Right lung (tissue), 10 donors: Measurements from ENCODE around the gene DCC. TPM values are rescaled to one million over a fixed set of nuclear protein-coding genes. Genes with fewer than 3 reads are reported as not detected.

Experiments used
- DNase-seq, 2 donors: peaks; one replicate each; pipeline ENCODE4 v3.0.0-alpha.2; 2013
- long read RNA-seq, 8 donors: transcript quantifications; one replicate each; lab custom pipeline, GENCODE V29; 2026
- polyA plus RNA-seq, 5 donors: library from polyadenylated mRNA; unstranded; fragments of 120-200 nt; gene quantifications; one replicate each; pipeline versions ENCODE4 v1.2.1 to v1.2.3, GENCODE V29; 2013; ENCODE audit warnings: inconsistent platforms in 1 of 5, low replicate concordance in 1 of 5; ENCODE audit not compliant: insufficient read length in 5 of 5, insufficient read depth in 1 of 5

DCC gene, protein sequence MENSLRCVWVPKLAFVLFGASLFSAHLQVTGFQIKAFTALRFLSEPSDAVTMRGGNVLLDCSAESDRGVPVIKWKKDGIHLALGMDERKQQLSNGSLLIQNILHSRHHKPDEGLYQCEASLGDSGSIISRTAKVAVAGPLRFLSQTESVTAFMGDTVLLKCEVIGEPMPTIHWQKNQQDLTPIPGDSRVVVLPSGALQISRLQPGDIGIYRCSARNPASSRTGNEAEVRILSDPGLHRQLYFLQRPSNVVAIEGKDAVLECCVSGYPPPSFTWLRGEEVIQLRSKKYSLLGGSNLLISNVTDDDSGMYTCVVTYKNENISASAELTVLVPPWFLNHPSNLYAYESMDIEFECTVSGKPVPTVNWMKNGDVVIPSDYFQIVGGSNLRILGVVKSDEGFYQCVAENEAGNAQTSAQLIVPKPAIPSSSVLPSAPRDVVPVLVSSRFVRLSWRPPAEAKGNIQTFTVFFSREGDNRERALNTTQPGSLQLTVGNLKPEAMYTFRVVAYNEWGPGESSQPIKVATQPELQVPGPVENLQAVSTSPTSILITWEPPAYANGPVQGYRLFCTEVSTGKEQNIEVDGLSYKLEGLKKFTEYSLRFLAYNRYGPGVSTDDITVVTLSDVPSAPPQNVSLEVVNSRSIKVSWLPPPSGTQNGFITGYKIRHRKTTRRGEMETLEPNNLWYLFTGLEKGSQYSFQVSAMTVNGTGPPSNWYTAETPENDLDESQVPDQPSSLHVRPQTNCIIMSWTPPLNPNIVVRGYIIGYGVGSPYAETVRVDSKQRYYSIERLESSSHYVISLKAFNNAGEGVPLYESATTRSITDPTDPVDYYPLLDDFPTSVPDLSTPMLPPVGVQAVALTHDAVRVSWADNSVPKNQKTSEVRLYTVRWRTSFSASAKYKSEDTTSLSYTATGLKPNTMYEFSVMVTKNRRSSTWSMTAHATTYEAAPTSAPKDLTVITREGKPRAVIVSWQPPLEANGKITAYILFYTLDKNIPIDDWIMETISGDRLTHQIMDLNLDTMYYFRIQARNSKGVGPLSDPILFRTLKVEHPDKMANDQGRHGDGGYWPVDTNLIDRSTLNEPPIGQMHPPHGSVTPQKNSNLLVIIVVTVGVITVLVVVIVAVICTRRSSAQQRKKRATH (N-terminal part only)
- polyA plus RNA-seq = 1 to 10 TPM in 4 of 5 donors, under 1 TPM in 1; 0.92 to 4.5 (median 2.5) TPM
- long read RNA-seq, donor 1 = 0 reads
- long read RNA-seq, donor 2 = 0 reads
- long read RNA-seq, donor 3 = 0 reads
- long read RNA-seq, donor 4 = 0 reads
- long read RNA-seq, donor 5 = 0 reads
- long read RNA-seq, donor 6 = 0 reads
- long read RNA-seq, donor 7 = 0 reads
- long read RNA-seq, donor 8 = 0 reads

DNA sequence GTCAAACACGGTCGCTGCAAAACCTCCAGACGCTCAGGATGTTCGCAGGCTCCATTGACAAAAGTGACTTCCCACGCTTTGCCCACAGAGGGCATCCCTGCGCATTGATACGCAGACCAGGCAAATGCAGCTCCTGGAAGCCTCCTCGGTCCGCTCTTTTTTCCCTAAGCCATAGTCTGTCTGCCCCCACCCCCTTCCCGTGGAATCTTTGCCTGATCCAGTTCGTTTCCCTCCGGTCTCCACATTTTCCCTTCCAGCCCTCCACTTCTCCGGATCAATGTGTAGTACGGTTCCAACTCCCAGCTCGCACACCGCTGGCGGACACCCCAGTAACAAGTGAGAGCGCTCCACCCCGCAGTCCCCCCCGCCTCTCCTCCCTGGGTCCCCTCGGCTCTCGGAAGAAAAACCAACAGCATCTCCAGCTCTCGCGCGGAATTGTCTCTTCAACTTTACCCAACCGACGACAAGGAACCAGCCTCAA, at the start of gene DCC:
Gene DCC (plus strand): TSS at position 307 of the 481 bp plus-strand sequence. CDS start 591 bp downstream, outside the sequence.
- DNase-seq = peak; percentile 42 to 64

GRCh38 chr18:52310651-52311050, 29.3 kb upstream of the DCC start:
- no peak for DNase-seq

DNA sequence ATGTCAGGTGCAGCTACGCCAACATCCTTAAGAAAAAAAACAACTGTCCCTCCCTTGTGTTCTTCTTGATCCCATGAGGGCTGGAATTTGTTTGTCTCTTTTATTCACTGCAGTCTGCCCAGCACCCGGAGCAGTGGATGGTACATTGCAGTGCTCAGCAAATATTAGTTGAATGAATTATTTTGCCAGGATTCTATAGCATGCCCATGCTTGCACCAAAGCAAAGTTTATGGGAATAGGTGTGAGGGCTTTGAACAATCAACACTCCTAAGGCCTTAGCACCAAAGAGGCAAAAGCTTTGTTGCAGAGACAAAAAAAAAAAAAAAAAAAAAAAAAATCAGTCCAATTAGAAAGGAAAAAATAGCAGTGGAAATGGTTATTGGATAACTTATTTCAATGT, 28.7 kb upstream of the DCC start:
- no peak for DNase-seq

- no peak for DNase-seq
These were observed 27.7 kb upstream of the DCC start for GRCh38 chr18:52312346-52312745.

DNA sequence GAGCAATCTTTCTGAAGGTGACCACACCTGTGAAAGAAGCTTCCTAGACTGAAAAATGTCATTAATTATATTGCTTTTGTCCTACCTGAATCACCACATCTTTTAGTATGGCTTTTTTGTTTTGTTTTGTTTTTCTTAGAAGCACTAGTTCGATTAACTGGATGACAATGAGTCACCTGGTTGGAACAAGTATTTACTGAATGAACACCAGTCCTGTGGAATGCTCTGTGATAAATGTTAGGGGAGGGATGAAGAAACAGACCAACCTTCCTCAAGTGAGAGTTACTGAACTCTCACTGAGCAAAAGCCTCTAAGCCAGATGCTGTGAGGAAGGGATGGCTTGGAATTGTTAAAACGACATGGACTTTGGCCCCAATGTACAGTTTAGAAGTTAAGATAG, 26.8 kb upstream of the DCC start:
- no peak for DNase-seq

- no peak for DNase-seq
These were observed 20.5 kb upstream of the DCC start for GRCh38 chr18:52319424-52319983.

DNA sequence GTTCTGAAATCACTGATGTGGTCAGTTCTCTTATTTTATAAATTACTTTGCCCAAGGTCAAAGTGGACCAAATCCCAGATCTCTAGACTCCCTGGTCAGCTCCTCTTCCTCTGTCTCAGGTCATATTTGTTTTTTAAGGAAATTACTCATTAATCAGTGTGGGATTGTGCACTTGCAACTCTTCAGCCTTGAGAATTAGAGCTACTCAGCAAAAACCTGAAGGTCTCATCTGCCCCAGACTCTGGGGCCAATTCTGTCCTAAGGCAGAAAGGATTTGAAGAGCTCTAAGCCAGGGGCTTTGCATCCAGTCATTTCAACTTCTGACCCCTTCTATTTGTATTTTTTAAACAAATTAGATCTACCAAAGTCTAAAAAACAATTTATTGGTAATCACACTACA, 17.7 kb upstream of the DCC start:
- DNase-seq = no peak

DNA sequence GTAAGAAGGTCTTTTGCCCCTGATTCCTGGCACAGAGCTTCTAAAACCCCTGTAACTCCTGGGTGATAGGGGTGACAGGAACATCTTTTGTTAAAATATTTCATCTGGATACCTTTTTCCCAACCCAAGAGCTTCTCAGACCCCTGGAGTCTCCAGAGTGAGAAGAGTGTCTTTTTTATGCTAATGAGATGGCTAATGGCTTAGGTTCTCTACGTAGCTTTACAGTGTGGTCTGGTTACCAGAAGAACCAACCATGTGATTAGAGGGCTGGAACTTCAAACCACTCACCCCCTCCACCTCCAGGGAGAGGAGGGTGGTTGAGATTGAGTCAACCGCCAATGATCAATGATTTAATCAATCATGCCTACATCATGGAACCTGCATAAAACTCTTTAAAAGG, 16.2 kb upstream of the DCC start:
- DNase-seq = no peak

DNA sequence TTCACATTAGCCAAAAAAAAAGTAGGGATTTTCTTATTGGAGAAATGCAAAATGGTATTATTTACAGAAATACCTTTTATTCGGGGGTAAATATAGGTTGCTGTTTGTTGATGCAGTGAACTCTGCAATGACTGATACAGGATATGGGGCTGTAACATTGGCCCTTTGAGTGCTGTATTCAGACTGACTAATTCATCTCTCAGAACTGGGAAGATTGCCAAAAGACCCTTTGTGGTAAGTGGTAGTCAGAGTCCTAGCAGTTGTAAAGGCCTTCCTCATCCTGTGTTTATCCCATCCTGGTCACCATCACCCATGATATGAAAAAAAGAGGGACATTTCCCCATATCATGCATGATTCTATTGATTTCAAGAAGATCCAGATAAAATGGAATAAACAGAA, 14.0 kb upstream of the DCC start:
- DNase-seq = no peak

DNA sequence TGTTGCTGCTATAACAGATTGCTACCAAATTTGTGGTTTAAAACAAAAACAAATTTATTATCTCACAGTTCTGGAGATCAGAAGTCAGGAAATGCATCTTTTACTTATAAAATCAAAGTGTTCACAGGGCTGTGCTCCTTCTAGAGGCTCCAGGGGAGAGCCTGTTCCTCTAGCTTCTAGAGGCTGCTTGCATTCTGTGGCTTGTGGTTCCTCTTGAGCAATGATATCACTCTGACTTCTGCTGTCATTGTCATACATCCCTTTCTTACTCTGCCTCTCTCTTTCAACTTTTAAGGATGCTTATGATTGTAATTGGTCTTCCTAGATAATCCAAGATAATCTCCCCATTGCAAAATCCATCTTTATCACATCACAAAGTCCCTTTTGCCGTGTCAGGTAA, 6.1 kb upstream of the DCC start:
- DNase-seq = no peak

DNA sequence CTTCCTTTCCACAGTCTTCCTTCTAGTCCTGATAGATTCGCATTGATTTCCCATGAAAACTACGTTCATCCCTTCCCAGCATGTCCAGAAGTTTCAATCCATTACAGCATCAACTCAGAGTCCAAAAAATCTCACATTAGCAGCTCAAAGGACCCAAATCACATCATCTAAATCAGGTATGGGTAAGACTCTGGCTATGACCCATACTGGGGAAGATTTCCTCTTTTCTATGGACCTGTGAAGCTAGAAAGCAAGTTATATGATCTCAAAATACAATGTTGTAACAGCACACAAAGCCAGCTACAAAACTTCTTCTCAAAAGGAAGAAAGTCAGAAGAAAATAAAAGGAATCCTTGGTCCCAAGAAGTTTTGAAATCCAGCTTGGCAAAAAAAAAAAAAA, 5.7 kb upstream of the DCC start:
- no peak for DNase-seq

DNA sequence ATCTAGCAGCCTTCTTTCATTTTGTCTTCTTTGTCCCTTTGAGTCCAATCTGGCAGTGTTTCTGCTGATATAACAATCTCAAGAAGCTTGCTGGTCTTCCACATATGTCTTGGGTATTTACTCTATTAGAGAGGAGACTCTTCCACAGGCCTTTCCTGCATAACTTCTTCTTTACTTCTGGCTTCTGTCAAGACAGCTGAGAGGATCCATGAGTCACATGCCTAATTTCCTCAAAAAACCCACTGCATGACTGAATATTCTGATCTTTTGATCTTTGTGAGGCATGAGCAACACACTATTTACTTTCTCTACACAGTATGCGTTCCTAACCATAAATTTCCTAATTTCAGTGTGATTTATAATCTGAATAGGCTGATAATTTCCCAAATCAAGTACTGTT, 5.1 kb upstream of the DCC start:
- no peak for DNase-seq

- no peak for DNase-seq
These were observed 2.7 kb upstream of the DCC start for GRCh38 chr18:52337276-52337675.

DNA sequence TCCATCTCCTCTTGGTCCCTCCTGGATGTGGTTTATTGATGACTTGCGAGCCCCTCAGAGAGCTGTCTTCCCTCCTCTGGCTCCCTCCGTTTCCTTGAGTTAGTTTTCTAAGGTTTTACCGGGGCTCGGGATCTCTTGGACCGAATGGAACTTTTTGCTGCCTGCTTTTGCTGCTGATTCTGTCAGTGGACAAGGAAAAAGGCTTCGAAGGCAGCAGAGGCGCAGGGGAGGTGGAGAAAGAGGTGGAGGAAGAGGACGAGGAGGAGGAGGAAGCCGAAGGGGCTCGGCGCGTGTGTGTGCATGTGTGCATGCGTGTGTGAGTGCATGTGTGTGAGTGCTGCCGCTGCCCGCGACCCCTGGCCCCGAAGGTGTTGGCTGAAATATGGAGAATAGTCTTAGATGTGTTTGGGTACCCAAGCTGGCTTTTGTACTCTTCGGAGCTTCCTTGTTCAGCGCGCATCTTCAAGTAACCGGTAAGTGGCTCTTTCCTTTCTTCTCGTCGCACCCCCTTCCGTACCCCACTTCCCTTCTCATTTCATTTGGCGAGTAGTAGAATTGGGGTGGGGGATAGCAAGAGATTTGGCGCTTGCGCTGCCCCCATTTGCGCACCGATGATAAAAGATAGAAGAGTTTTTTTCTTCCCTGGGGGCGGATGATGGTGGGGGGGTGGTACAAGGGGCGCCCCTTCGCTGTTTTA, 557 bp downstream of the DCC start:
- DNase-seq = peak in 1 of 2 donors; percentile 8

GRCh38 chr18:52341103-52341432, 1.1 kb downstream of the DCC start:
- no peak for DNase-seq

- peak in 1 of 2 donors; percentile 33 for DNase-seq
These were observed 1.8 kb downstream of the DCC start for GRCh38 chr18:52341608-52342381.

GRCh38 chr18:52342456-52342855, 2.5 kb downstream of the DCC start:
- no peak for DNase-seq

GRCh38 chr18:52343138-52343537, 3.1 kb downstream of the DCC start:
- DNase-seq = no peak

DNA sequence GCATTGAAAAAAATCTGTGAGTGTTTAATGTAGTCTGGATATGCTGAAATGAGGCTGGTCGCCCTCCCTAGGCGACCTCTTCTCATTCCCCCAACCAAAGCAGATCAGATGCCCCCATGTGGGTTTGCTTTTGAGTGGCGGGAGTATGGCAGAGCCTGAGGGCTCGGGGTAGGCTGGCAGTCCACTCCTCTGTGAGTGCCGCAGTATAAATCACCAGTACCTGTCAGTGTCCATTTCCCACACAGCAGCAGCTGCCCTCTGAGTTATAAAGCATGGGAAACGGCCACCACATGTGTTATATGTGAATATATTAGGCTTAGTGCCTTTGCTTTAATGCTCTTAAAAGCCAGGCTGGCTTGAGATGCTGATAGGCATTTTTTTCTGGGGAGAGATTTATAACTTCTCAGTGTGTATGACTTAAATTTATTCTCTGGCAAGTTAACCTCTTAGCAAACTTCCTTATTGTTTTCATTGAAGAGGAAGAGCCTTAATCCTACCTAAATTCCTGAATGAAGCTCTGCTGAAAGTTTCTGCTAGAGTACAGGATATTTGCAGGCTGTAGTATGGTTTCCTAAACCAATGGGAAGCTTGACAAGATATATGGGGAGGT, 3.8 kb downstream of the DCC start:
- DNase-seq = no peak

DNA sequence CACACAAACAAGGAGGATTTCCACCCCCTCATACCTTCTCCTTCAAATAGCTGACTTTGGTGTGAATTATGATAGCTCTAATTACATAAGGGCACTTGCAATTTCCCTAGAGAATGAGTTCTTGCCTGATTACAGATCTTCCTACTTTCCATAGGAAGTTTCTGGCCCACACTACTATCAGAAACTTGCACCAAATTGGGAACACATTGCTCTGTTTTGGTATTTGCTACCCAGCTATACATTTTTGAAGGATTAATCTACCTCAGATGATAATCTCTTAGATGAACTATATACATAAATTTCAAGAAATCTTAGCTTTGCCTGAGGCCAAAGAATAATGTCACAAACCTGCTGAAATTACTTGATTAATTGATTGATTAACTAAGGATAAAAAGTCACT, 4.9 kb downstream of the DCC start:
- DNase-seq = no peak
